Measurements from ENCODE around the gene TRIM45.

Gene TRIM45

GRCh38 chr1:117147341-117147831 lies 25.8 kb upstream of the TRIM45 start:
- Histone ChIP-seq H3K4me1 (ENCODE audit: control insufficient read depth in 1 of 2, insufficient read depth in 2 of 2, low read length in 2 of 2) (no peaks in the 10 kb centered on the region), H3K27me3 (ENCODE audit: control insufficient read depth in 1 of 2, insufficient read depth in 2 of 2, low read length in 2 of 2) (peaks cover 0 to 3% of the 10 kb centered on the region in 2 donors), H3K36me3 (ENCODE audit: control insufficient read depth in 1 of 2, insufficient read depth in 2 of 2, low read length in 2 of 2) (no peaks in the 10 kb centered on the region), H3K4me3 (ENCODE audit: low read depth in 1 of 2, low read length in 2 of 2) (no peak overlapping the region), H3K9ac (ENCODE audit: low read depth in 1 of 2, low read length in 2 of 2) (no peak overlapping the region), H3K27ac (ENCODE audit: low read depth, low read length) (no peak overlapping the region), H3K9me3 (ENCODE audit: control insufficient read depth in 1 of 2, low read length in 2 of 2) (no peaks in the 10 kb centered on the region)

- H3K27ac ChIP-seq (ENCODE audit: low read depth, low read length), result no peak overlapping the region
These were observed 25.2 kb upstream of the TRIM45 start for GRCh38 chr1:117146575-117147340.

GRCh38 chr1:117146072-117146471 lies 24.5 kb upstream of the TRIM45 start:
- Histone ChIP-seq H3K36me3 (ENCODE audit: control insufficient read depth in 1 of 2, insufficient read depth in 2 of 2, low read length in 2 of 2) (no peaks in the 10 kb centered on the region), H3K9me3 (ENCODE audit: control insufficient read depth in 1 of 2, low read length in 2 of 2) (no peaks in the 10 kb centered on the region), H3K27me3 (ENCODE audit: control insufficient read depth in 1 of 2, insufficient read depth in 2 of 2, low read length in 2 of 2) (peaks cover 0 to 3% of the 10 kb centered on the region in 2 donors), H3K9ac (ENCODE audit: low read depth in 1 of 2, low read length in 2 of 2) (no peak overlapping the region), H3K4me1 (ENCODE audit: control insufficient read depth in 1 of 2, insufficient read depth in 2 of 2, low read length in 2 of 2) (no peaks in the 10 kb centered on the region), H3K27ac (ENCODE audit: low read depth, low read length) (no peak overlapping the region), H3K4me3 (ENCODE audit: low read depth in 1 of 2, low read length in 2 of 2) (no peak overlapping the region)

More at GRCh38 chr1:117146575-117147340, 25.2 kb upstream of the TRIM45 start:
- H3K9me3 ChIP-seq (ENCODE audit: control insufficient read depth in 1 of 2, low read length in 2 of 2), result no peaks in the 10 kb centered on the region
- no peaks in the 10 kb centered on the region for H3K36me3 ChIP-seq (ENCODE audit: control insufficient read depth in 1 of 2, insufficient read depth in 2 of 2, low read length in 2 of 2)
- H3K4me1 ChIP-seq (ENCODE audit: control insufficient read depth in 1 of 2, insufficient read depth in 2 of 2, low read length in 2 of 2), result no peaks in the 10 kb centered on the region
- peaks cover 0 to 3% of the 10 kb centered on the region in 2 donors for H3K27me3 ChIP-seq (ENCODE audit: control insufficient read depth in 1 of 2, insufficient read depth in 2 of 2, low read length in 2 of 2)
- H3K4me3 ChIP-seq (ENCODE audit: low read depth in 1 of 2, low read length in 2 of 2), result no peak overlapping the region
- H3K9ac ChIP-seq (ENCODE audit: low read depth in 1 of 2, low read length in 2 of 2), result no peak overlapping the region

- Histone ChIP-seq H3K27me3 (ENCODE audit: control insufficient read depth in 1 of 2, insufficient read depth in 2 of 2, low read length in 2 of 2) (peaks cover 0 to 3% of the 10 kb centered on the region in 2 donors), H3K27ac (ENCODE audit: low read depth, low read length) (no peak overlapping the region)
These were observed 22.3 kb upstream of the TRIM45 start for GRCh38 chr1:117143871-117144270.

GRCh38 chr1:117143172-117143571 lies 21.6 kb upstream of the TRIM45 start:
- Histone ChIP-seq H3K27ac (ENCODE audit: low read depth, low read length) (no peak overlapping the region), H3K4me1 (ENCODE audit: control insufficient read depth in 1 of 2, insufficient read depth in 2 of 2, low read length in 2 of 2) (no peaks in the 10 kb centered on the region), H3K27me3 (ENCODE audit: control insufficient read depth in 1 of 2, insufficient read depth in 2 of 2, low read length in 2 of 2) (peaks cover 0 to 3% of the 10 kb centered on the region in 2 donors)

More at GRCh38 chr1:117143871-117144270, 22.3 kb upstream of the TRIM45 start:
- H3K9me3 ChIP-seq (ENCODE audit: control insufficient read depth in 1 of 2, low read length in 2 of 2), result no peaks in the 10 kb centered on the region
- H3K36me3 ChIP-seq (ENCODE audit: control insufficient read depth in 1 of 2, insufficient read depth in 2 of 2, low read length in 2 of 2), result no peaks in the 10 kb centered on the region
- no peaks in the 10 kb centered on the region for H3K4me1 ChIP-seq (ENCODE audit: control insufficient read depth in 1 of 2, insufficient read depth in 2 of 2, low read length in 2 of 2)
- H3K4me3 ChIP-seq (ENCODE audit: low read depth in 1 of 2, low read length in 2 of 2), result no peak overlapping the region
- H3K9ac ChIP-seq (ENCODE audit: low read depth in 1 of 2, low read length in 2 of 2), result no peak overlapping the region

GRCh38 chr1:117142200-117142599 lies 20.7 kb upstream of the TRIM45 start:
- H3K27me3 ChIP-seq (ENCODE audit: control insufficient read depth in 1 of 2, insufficient read depth in 2 of 2, low read length in 2 of 2), result peaks cover 0 to 3% of the 10 kb centered on the region in 2 donors
- no peaks in the 10 kb centered on the region for H3K36me3 ChIP-seq (ENCODE audit: control insufficient read depth in 1 of 2, insufficient read depth in 2 of 2, low read length in 2 of 2)
- H3K4me1 ChIP-seq (ENCODE audit: control insufficient read depth in 1 of 2, insufficient read depth in 2 of 2, low read length in 2 of 2), result no peaks in the 10 kb centered on the region
- H3K9ac ChIP-seq (ENCODE audit: low read depth in 1 of 2, low read length in 2 of 2), result no peak overlapping the region
- H3K27ac ChIP-seq (ENCODE audit: low read depth, low read length), result no peak overlapping the region
- H3K9me3 ChIP-seq (ENCODE audit: control insufficient read depth in 1 of 2, low read length in 2 of 2), result no peaks in the 10 kb centered on the region
- H3K4me3 ChIP-seq (ENCODE audit: low read depth in 1 of 2, low read length in 2 of 2), result no peak overlapping the region

More at GRCh38 chr1:117143172-117143571, 21.6 kb upstream of the TRIM45 start:
- H3K9me3 ChIP-seq (ENCODE audit: control insufficient read depth in 1 of 2, low read length in 2 of 2), result no peaks in the 10 kb centered on the region
- H3K36me3 ChIP-seq (ENCODE audit: control insufficient read depth in 1 of 2, insufficient read depth in 2 of 2, low read length in 2 of 2), result no peaks in the 10 kb centered on the region
- H3K4me3 ChIP-seq (ENCODE audit: low read depth in 1 of 2, low read length in 2 of 2), result no peak overlapping the region
- no peak overlapping the region for H3K9ac ChIP-seq (ENCODE audit: low read depth in 1 of 2, low read length in 2 of 2)

GRCh38 chr1:117138561-117138960 lies 17.0 kb upstream of the TRIM45 start:
- Histone ChIP-seq H3K27me3 (ENCODE audit: control insufficient read depth in 1 of 2, insufficient read depth in 2 of 2, low read length in 2 of 2) (no peaks in the 10 kb centered on the region), H3K9ac (ENCODE audit: low read depth in 1 of 2, low read length in 2 of 2) (no peak overlapping the region), H3K9me3 (ENCODE audit: control insufficient read depth in 1 of 2, low read length in 2 of 2) (no peaks in the 10 kb centered on the region), H3K27ac (ENCODE audit: low read depth, low read length) (no peak overlapping the region), H3K4me3 (ENCODE audit: low read depth in 1 of 2, low read length in 2 of 2) (no peak overlapping the region), H3K4me1 (ENCODE audit: control insufficient read depth in 1 of 2, insufficient read depth in 2 of 2, low read length in 2 of 2) (no peaks in the 10 kb centered on the region), H3K36me3 (ENCODE audit: control insufficient read depth in 1 of 2, insufficient read depth in 2 of 2, low read length in 2 of 2) (no peaks in the 10 kb centered on the region)

- Histone ChIP-seq H3K4me3 (ENCODE audit: low read depth in 1 of 2, low read length in 2 of 2) (no peak overlapping the region), H3K27me3 (ENCODE audit: control insufficient read depth in 1 of 2, insufficient read depth in 2 of 2, low read length in 2 of 2) (no peaks in the 10 kb centered on the region)
These were observed 16.6 kb upstream of the TRIM45 start for GRCh38 chr1:117138106-117138505.

GRCh38 chr1:117137281-117137855 lies 15.8 kb upstream of the TRIM45 start:
- Histone ChIP-seq H3K9ac (ENCODE audit: low read depth in 1 of 2, low read length in 2 of 2) (no peak overlapping the region), H3K27ac (ENCODE audit: low read depth, low read length) (no peak overlapping the region), H3K9me3 (ENCODE audit: control insufficient read depth in 1 of 2, low read length in 2 of 2) (no peaks in the 10 kb centered on the region), H3K36me3 (ENCODE audit: control insufficient read depth in 1 of 2, insufficient read depth in 2 of 2, low read length in 2 of 2) (no peaks in the 10 kb centered on the region), H3K27me3 (ENCODE audit: control insufficient read depth in 1 of 2, insufficient read depth in 2 of 2, low read length in 2 of 2) (no peaks in the 10 kb centered on the region), H3K4me3 (ENCODE audit: low read depth in 1 of 2, low read length in 2 of 2) (no peak overlapping the region), H3K4me1 (ENCODE audit: control insufficient read depth in 1 of 2, insufficient read depth in 2 of 2, low read length in 2 of 2) (no peaks in the 10 kb centered on the region)

More at GRCh38 chr1:117138106-117138505, 16.6 kb upstream of the TRIM45 start:
- Histone ChIP-seq H3K9ac (ENCODE audit: low read depth in 1 of 2, low read length in 2 of 2) (no peak overlapping the region), H3K4me1 (ENCODE audit: control insufficient read depth in 1 of 2, insufficient read depth in 2 of 2, low read length in 2 of 2) (no peaks in the 10 kb centered on the region), H3K9me3 (ENCODE audit: control insufficient read depth in 1 of 2, low read length in 2 of 2) (no peaks in the 10 kb centered on the region), H3K27ac (ENCODE audit: low read depth, low read length) (no peak overlapping the region), H3K36me3 (ENCODE audit: control insufficient read depth in 1 of 2, insufficient read depth in 2 of 2, low read length in 2 of 2) (no peaks in the 10 kb centered on the region)

- Histone ChIP-seq H3K27me3 (ENCODE audit: control insufficient read depth in 1 of 2, insufficient read depth in 2 of 2, low read length in 2 of 2) (no peaks in the 10 kb centered on the region), H3K36me3 (ENCODE audit: control insufficient read depth in 1 of 2, insufficient read depth in 2 of 2, low read length in 2 of 2) (no peaks in the 10 kb centered on the region), H3K4me3 (ENCODE audit: low read depth in 1 of 2, low read length in 2 of 2) (no peak overlapping the region), H3K27ac (ENCODE audit: low read depth, low read length) (no peak overlapping the region), H3K9ac (ENCODE audit: low read depth in 1 of 2, low read length in 2 of 2) (no peak overlapping the region), H3K9me3 (ENCODE audit: control insufficient read depth in 1 of 2, low read length in 2 of 2) (no peaks in the 10 kb centered on the region), H3K4me1 (ENCODE audit: control insufficient read depth in 1 of 2, insufficient read depth in 2 of 2, low read length in 2 of 2) (no peaks in the 10 kb centered on the region)
These were observed 15.2 kb upstream of the TRIM45 start for GRCh38 chr1:117136749-117137148.
